Tibial nerve (tissue), 4 donors: Measurements from ENCODE around the gene TMEM143. TPM values are rescaled to one million over a fixed set of nuclear protein-coding genes. Genes with fewer than 3 reads are reported as not detected.

ENCODE experiments used
- DNase-seq, 2 donors: peaks; one replicate each; pipeline ENCODE4 v3.0.0-alpha.2; 2019; ENCODE audit warnings: low spot score in 2 of 2
- H3K27ac ChIP-seq, 4 donors: fragments of 200-600 bp; sonication (generic) in 3 of 4; one replicate each; pipeline ENCODE4 v1.5.1; 2017 to 2019; ENCODE audit warnings: mild to moderate bottlenecking in 1 of 4
- H3K27me3 ChIP-seq, 2 donors: fragments of 200-600 bp; sonication (generic) in 1 of 2; one replicate each; pipeline versions ENCODE4 v1.5.1 to v1.6.0; 2017 to 2019
- H3K36me3 ChIP-seq, 3 donors: fragments of 200-600 bp; sonication (generic); one replicate each; pipeline ENCODE4 v1.5.1; 2018 to 2019
- H3K4me1 ChIP-seq, 4 donors: fragments of 200-600 bp; sonication (generic) in 3 of 4; one replicate each; pipeline ENCODE4 v1.5.1; 2017 to 2019
- H3K4me3 ChIP-seq, 4 donors: fragments of 200-600 bp; sonication (generic) in 3 of 4; one replicate each; pipeline ENCODE4 v1.5.1; 2017 to 2019; ENCODE audit warnings: mild to moderate bottlenecking in 1 of 4, moderate library complexity in 1 of 4
- H3K9me3 ChIP-seq, 4 donors: fragments of 200-600 bp; sonication (generic) in 3 of 4; one replicate each; pipeline ENCODE4 v1.5.1; 2017 to 2019
- CTCF ChIP-seq, 5 experiments: fragments of 200-600 bp in 3 of 5; fragments of 450-650 bp in 2 of 5; sonication (generic) in 3 of 5; IDR thresholded peaks; one replicate each; pipeline ENCODE4 v1.5.1; 2016 to 2019; ENCODE audit warnings: antibody characterized with exemption in 5 of 5, mild to moderate bottlenecking in 3 of 5, moderate library complexity in 2 of 5
- EP300 ChIP-seq, 2 donors: sonication (generic); formaldehyde crosslinking; IDR thresholded peaks; one replicate each; pipeline ENCODE4 v1.6.1; 2017; ENCODE audit warnings: antibody characterized with exemption in 2 of 2, mild to moderate bottlenecking in 1 of 2
- POLR2A ChIP-seq, 2 donors: fragments of 450-650 bp; IDR thresholded peaks; one replicate each; pipeline ENCODE4 v1.6.1; 2017; ENCODE audit warnings: antibody characterized with exemption in 2 of 2, mild to moderate bottlenecking in 2 of 2, moderate library complexity in 2 of 2
- WGBS, 2 donors: methylation state at CpG; one replicate each; pipeline ENCODE4 v1.1.5; 2018; 5-methylcytosine and 5-hydroxymethylcytosine counted together
- total RNA-seq, 4 donors: library from RNA; depleted of rRNA; stranded (reverse); fragments of >200 nt; gene quantifications; one replicate each; pipeline ENCODE4 v1.1.0, GENCODE V29; 2016

The TMEM143 gene
- total RNA-seq, 4 donors from 2014 or later: 8.3 to 14.4 (median 10.2) TPM

- H3K4me1 ChIP-seq: peaks cover 0 to 3% (median 0%) of the 10 kb centered on the region in 4 donors
- no peaks in the 10 kb centered on the region for H3K9me3 ChIP-seq
- DNase-seq: no peak
- no peak overlapping the region for H3K4me3 ChIP-seq
- peaks cover 0 to 51% (median 0%) of the 10 kb centered on the region in 3 donors for H3K36me3 ChIP-seq
- H3K27ac ChIP-seq: no peak overlapping the region
- WGBS, 2 donors: 83 to 88% methylated on average over 14 of the region's 14 CpGs
- TF ChIP-seq POLR2A (IDR thresholded peaks at IDR 0.05) (no peak), EP300 (IDR thresholded peaks at IDR 0.05) (no peak), CTCF (IDR thresholded peaks at IDR 0.05) (no peak)
- no peaks in the 10 kb centered on the region for H3K27me3 ChIP-seq
Measured at GRCh38 chr19:48338802-48339503, 24.8 kb downstream of the TMEM143 start.

GRCh38 chr19:48338253-48338755 is 25.4 kb downstream of the TMEM143 start:
- WGBS, 2 donors: 77 to 88% methylated on average over 11 to 12 of the region's 14 CpGs
- no peaks in the 10 kb centered on the region for H3K27me3 ChIP-seq
- DNase-seq: no peak
- H3K27ac ChIP-seq: no peak overlapping the region
- no peak for TF ChIP-seq EP300 (IDR thresholded peaks at IDR 0.05)
- no peak for TF ChIP-seq CTCF (IDR thresholded peaks at IDR 0.05)
- TF ChIP-seq POLR2A (IDR thresholded peaks at IDR 0.05): no peak
- H3K36me3 ChIP-seq: peaks cover 0 to 48% (median 0%) of the 10 kb centered on the region in 3 donors
- no peaks in the 10 kb centered on the region for H3K9me3 ChIP-seq
- H3K4me3 ChIP-seq: no peak overlapping the region
- peaks cover 0 to 10% (median 4%) of the 10 kb centered on the region in 4 donors for H3K4me1 ChIP-seq

GRCh38 chr19:48333467-48334384 is 30.0 kb downstream of the TMEM143 start:
- Histone ChIP-seq H3K4me1 (peaks cover 0 to 44% (median 17%) of the 10 kb centered on the region in 4 donors), H3K27ac (peak overlapping the region; percentile 58 to 89 (median 86)), H3K36me3 (peaks cover 0 to 45% (median 0%) of the 10 kb centered on the region in 3 donors), H3K27me3 (no peaks in the 10 kb centered on the region), H3K9me3 (no peaks in the 10 kb centered on the region), H3K4me3 (peak overlapping the region; percentile 20 to 49 (median 40))
- DNase-seq: peak; percentile 76 to 82
- peak in 1 of 2 donors; percentile 20 for TF ChIP-seq POLR2A (IDR thresholded peaks at IDR 0.05)
- TF ChIP-seq CTCF (IDR thresholded peaks at IDR 0.05): peak; percentile 87 to 92 (median 90)
- peak in 1 of 2 donors; percentile 60 for TF ChIP-seq EP300 (IDR thresholded peaks at IDR 0.05)
- 5 to 8% methylated on average over 34 to 49 of the region's 54 CpGs for WGBS, 2 donors

- Histone ChIP-seq H3K4me1 (peaks cover 0 to 48% (median 17%) of the 10 kb centered on the region in 4 donors), H3K4me3 (peak overlapping the region; percentile 20 to 49 (median 40)), H3K27me3 (no peaks in the 10 kb centered on the region), H3K36me3 (peaks cover 0 to 45% (median 0%) of the 10 kb centered on the region in 3 donors), H3K9me3 (no peaks in the 10 kb centered on the region), H3K27ac (peak overlapping the region; percentile 58 to 89 (median 86))
- TF ChIP-seq POLR2A (IDR thresholded peaks at IDR 0.05): no peak
- peak in 1 of 5 experiments; percentile 10 for TF ChIP-seq CTCF (IDR thresholded peaks at IDR 0.05)
- TF ChIP-seq EP300 (IDR thresholded peaks at IDR 0.05): peak in 1 of 2 donors; percentile 38
- WGBS, 2 donors: 2 to 5% methylated on average over 25 of the region's 25 CpGs
- peak; percentile 85 to 89 for DNase-seq
Measured at GRCh38 chr19:48332662-48333466, 30.9 kb downstream of the TMEM143 start.
